Measurements from ENCODE around the gene CSMD2.

- TF ChIP-seq CTCF (IDR thresholded peaks at IDR 0.05), result no peak
- no peak for TF ChIP-seq POLR2A (IDR thresholded peaks at IDR 0.05)
- TF ChIP-seq EP300 (IDR thresholded peaks at IDR 0.05), result no peak
Observed at GRCh38 chr1:34057347-34058130, 107.5 kb downstream of the CSMD2 start.
